ENCODE measurements around the gene PUSL1.

The PUSL1 gene

DNA sequence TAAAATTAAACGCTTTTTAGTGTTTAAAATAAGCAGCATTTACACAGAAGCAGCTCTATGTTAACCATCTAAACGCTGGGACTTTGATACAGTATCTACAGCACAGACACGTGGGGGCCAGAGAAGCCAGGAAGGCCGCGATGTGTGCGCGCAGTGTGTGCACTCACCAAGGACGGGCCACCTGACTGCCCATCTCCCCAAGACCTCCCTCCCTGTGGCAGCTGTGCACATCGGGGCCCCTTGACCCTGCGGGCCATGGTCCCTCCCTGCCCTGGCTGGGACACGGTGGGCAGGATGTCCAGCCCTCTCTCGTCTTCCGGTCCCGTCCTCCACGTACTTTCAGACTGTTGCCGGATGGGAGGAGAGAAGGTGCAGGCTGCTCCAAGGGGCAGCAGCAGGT, 26.9 kb downstream of the PUSL1 start:
- Histone ChIP-seq H3K4me3 (ENCODE audit: insufficient read length, low read depth) (no peak overlapping the region), H3K4me1 (ENCODE audit: insufficient read depth, insufficient read length) (peaks cover 1% of the 10 kb centered on the region), H3K27me3 (ENCODE audit: insufficient read depth, insufficient read length) (no peaks in the 10 kb centered on the region), H3K9me3 (ENCODE audit: insufficient read depth, low read length) (no peaks in the 10 kb centered on the region), H3K9ac (ENCODE audit: insufficient read length, low read depth) (no peak overlapping the region), H3K36me3 (ENCODE audit: insufficient read depth, insufficient read length, low read length) (peaks cover 37% of the 10 kb centered on the region)
- no peak for DNase-seq (ENCODE audit: low read depth, low spot score)
- no peak for TF ChIP-seq SUZ12 (IDR thresholded peaks at IDR 0.05; ENCODE audit: extremely low read depth, insufficient read depth, insufficient read length)
- no peak for TF ChIP-seq YY1 (IDR thresholded peaks at IDR 0.05; ENCODE audit: insufficient read depth, insufficient read length)
- no peak for TF ChIP-seq ZNF274 (IDR thresholded peaks at IDR 0.05; ENCODE audit: low read depth, low read length)

DNA sequence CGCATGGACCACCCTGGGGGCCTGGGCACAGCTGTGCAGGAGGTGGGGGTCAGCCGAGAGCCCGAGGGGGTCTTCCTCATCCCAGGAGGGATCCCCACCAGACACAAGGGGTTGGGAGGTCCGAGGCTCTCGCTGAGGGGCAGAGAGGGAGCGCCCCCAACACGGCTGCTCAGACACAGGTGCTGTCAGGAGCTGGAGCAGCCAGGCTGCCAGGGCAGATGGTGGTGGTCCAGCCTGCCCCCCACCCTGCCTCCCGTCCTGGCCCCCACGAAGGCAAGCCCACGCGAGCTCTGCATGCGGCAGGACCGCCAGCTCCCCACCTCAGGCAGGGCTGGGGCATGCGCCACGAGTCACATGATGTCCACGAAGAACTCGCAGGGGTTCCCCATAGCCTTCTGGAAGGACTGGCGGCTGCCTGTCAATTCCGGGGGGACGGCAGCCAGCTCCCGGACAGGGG, 27.4 kb downstream of the PUSL1 start:
- Histone ChIP-seq H3K4me1 (ENCODE audit: insufficient read depth, insufficient read length) (no peaks in the 10 kb centered on the region), H3K36me3 (ENCODE audit: insufficient read depth, insufficient read length, low read length) (peaks cover 43% of the 10 kb centered on the region), H3K9ac (ENCODE audit: insufficient read length, low read depth) (no peak overlapping the region), H3K4me3 (ENCODE audit: insufficient read length, low read depth) (no peak overlapping the region), H3K27me3 (ENCODE audit: insufficient read depth, insufficient read length) (no peaks in the 10 kb centered on the region), H3K9me3 (ENCODE audit: insufficient read depth, low read length) (no peaks in the 10 kb centered on the region)
- DNase-seq (ENCODE audit: low read depth, low spot score): no peak
- TF ChIP-seq YY1 (IDR thresholded peaks at IDR 0.05; ENCODE audit: insufficient read depth, insufficient read length): no peak
- TF ChIP-seq SUZ12 (IDR thresholded peaks at IDR 0.05; ENCODE audit: extremely low read depth, insufficient read depth, insufficient read length): no peak
- TF ChIP-seq ZNF274 (IDR thresholded peaks at IDR 0.05; ENCODE audit: low read depth, low read length): no peak

DNA sequence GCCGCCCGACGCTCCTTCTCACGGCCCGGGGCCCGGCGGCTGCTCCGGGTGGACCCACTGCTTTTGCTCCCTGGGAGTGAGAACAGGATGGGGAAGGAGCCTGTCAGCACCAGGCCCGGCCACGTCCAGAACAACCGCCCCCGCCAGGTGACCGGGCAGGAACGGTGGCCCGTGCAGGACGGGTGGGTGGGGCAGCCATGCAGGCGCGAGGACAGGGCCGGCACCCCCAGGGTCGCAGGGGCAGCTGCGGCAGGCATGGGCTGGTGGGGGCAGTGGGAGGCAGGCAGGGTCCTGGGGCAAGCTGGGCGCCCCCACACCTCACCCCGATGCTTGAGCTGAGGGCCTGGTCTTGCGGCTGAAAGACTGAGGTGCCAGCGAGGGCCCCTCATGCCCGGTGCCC, 28.0 kb downstream of the PUSL1 start:
- Histone ChIP-seq H3K9ac (ENCODE audit: insufficient read length, low read depth) (no peak overlapping the region), H3K27me3 (ENCODE audit: insufficient read depth, insufficient read length) (no peaks in the 10 kb centered on the region), H3K36me3 (ENCODE audit: insufficient read depth, insufficient read length, low read length) (peaks cover 49% of the 10 kb centered on the region), H3K4me1 (ENCODE audit: insufficient read depth, insufficient read length) (no peaks in the 10 kb centered on the region), H3K4me3 (ENCODE audit: insufficient read length, low read depth) (no peak overlapping the region), H3K9me3 (ENCODE audit: insufficient read depth, low read length) (no peaks in the 10 kb centered on the region)
- no peak for TF ChIP-seq SUZ12 (IDR thresholded peaks at IDR 0.05; ENCODE audit: extremely low read depth, insufficient read depth, insufficient read length)
- no peak for DNase-seq (ENCODE audit: low read depth, low spot score)

DNA sequence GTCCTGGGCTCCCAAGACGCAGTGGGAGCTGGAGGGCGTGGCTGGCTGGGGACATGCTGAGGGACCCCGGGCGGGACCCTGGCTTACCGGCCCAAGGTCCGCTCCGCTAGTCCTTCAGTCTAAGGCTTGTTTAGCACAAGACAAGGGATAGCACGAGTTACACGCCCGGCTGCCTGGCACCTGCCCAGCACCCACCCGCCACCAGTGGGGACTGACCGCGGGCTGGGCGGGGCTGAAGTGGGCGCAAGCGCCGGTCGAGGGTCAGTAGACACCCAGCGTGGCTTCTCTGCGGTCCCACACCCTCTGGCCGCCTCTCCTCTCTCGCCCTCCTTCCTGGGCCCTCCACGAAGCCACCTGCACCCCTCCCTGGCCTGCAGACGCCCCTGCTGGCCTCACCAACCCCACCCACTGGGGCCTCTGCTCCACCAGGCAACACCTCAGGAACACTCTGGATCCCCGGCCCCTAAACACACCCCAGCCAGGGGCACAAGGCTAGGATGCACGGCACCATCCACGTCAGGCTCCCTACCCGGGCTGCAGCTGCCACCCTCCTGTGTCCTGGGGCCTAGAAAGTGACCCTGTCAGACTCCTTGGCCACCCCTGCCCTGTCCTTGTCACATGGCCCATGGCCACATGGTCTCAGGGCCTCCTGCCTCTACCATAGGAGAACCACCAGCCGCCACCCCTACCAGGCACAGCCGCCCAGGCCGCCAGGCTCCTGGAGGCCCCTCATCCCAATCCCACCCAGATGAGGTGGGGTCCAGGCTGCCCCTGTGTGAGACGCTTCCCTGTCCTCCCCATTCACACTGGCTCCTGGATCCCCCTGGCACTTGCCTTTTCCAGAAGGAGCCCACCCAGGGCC, 28.8 kb downstream of the PUSL1 start:
- DNase-seq (ENCODE audit: low read depth, low spot score): no peak
- Histone ChIP-seq H3K9ac (ENCODE audit: insufficient read length, low read depth) (no peak overlapping the region), H3K27me3 (ENCODE audit: insufficient read depth, insufficient read length) (no peaks in the 10 kb centered on the region), H3K36me3 (ENCODE audit: insufficient read depth, insufficient read length, low read length) (peaks cover 56% of the 10 kb centered on the region), H3K4me1 (ENCODE audit: insufficient read depth, insufficient read length) (no peaks in the 10 kb centered on the region), H3K4me3 (ENCODE audit: insufficient read length, low read depth) (no peak overlapping the region), H3K9me3 (ENCODE audit: insufficient read depth, low read length) (no peaks in the 10 kb centered on the region)
- TF ChIP-seq SUZ12 (IDR thresholded peaks at IDR 0.05; ENCODE audit: extremely low read depth, insufficient read depth, insufficient read length): no peak
- no peak for TF ChIP-seq YY1 (IDR thresholded peaks at IDR 0.05; ENCODE audit: insufficient read depth, insufficient read length)
- no peak for TF ChIP-seq ZNF274 (IDR thresholded peaks at IDR 0.05; ENCODE audit: low read depth, low read length)

DNA sequence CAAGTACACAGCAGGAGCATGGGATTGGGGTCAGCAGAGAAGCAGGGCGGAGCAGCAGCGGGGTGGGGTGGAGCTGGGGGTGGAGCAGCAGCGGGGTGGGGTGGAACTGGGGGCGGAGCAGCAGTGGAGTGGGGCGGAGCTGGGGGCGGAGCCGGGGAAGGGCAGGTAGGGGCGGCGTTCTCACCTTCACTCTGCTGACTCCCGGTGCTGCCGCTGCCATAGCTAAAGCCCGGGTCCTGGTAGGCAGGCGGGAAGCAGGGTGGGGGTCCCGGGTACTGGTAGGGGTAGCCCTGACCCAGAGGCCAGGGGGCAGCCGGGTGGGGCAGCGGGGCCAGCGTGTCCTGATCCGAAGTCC, 29.4 kb downstream of the PUSL1 start:
- TF ChIP-seq YY1 (IDR thresholded peaks at IDR 0.05; ENCODE audit: insufficient read depth, insufficient read length) (no peak), ZNF274 (IDR thresholded peaks at IDR 0.05; ENCODE audit: low read depth, low read length) (no peak), SUZ12 (IDR thresholded peaks at IDR 0.05; ENCODE audit: extremely low read depth, insufficient read depth, insufficient read length) (no peak)

GRCh38 chr1:1338278-1338677, 29.9 kb downstream of the PUSL1 start:
- H3K9ac ChIP-seq (ENCODE audit: insufficient read length, low read depth): no peak overlapping the region
- no peak overlapping the region for H3K4me3 ChIP-seq (ENCODE audit: insufficient read length, low read depth)
- no peaks in the 10 kb centered on the region for H3K9me3 ChIP-seq (ENCODE audit: insufficient read depth, low read length)
- TF ChIP-seq SUZ12 (IDR thresholded peaks at IDR 0.05; ENCODE audit: extremely low read depth, insufficient read depth, insufficient read length) (no peak), ZNF274 (IDR thresholded peaks at IDR 0.05; ENCODE audit: low read depth, low read length) (no peak), YY1 (IDR thresholded peaks at IDR 0.05; ENCODE audit: insufficient read depth, insufficient read length) (no peak)
- H3K27me3 ChIP-seq (ENCODE audit: insufficient read depth, insufficient read length): no peaks in the 10 kb centered on the region
- H3K36me3 ChIP-seq (ENCODE audit: insufficient read depth, insufficient read length, low read length): peaks cover 57% of the 10 kb centered on the region
- DNase-seq (ENCODE audit: low read depth, low spot score): no peak
- no peaks in the 10 kb centered on the region for H3K4me1 ChIP-seq (ENCODE audit: insufficient read depth, insufficient read length)

More for the DNA sequence above, 29.4 kb downstream of the PUSL1 start:
- no peak for DNase-seq (ENCODE audit: low read depth, low spot score)
- Histone ChIP-seq H3K27me3 (ENCODE audit: insufficient read depth, insufficient read length) (no peaks in the 10 kb centered on the region), H3K9ac (ENCODE audit: insufficient read length, low read depth) (no peak overlapping the region), H3K4me3 (ENCODE audit: insufficient read length, low read depth) (no peak overlapping the region), H3K4me1 (ENCODE audit: insufficient read depth, insufficient read length) (no peaks in the 10 kb centered on the region), H3K9me3 (ENCODE audit: insufficient read depth, low read length) (no peaks in the 10 kb centered on the region), H3K36me3 (ENCODE audit: insufficient read depth, insufficient read length, low read length) (peaks cover 57% of the 10 kb centered on the region)

GRCh38 chr1:1340185-1340584, 31.8 kb downstream of the PUSL1 start:
- H3K36me3 ChIP-seq (ENCODE audit: insufficient read depth, insufficient read length, low read length): peaks cover 50% of the 10 kb centered on the region
- H3K27me3 ChIP-seq (ENCODE audit: insufficient read depth, insufficient read length): no peaks in the 10 kb centered on the region
- H3K4me3 ChIP-seq (ENCODE audit: insufficient read length, low read depth): no peak overlapping the region
- peaks cover 4% of the 10 kb centered on the region for H3K4me1 ChIP-seq (ENCODE audit: insufficient read depth, insufficient read length)
- no peak overlapping the region for H3K9ac ChIP-seq (ENCODE audit: insufficient read length, low read depth)
- no peak for DNase-seq (ENCODE audit: low read depth, low spot score)
- no peaks in the 10 kb centered on the region for H3K9me3 ChIP-seq (ENCODE audit: insufficient read depth, low read length)
- no peak for TF ChIP-seq ZNF274 (IDR thresholded peaks at IDR 0.05; ENCODE audit: low read depth, low read length)
- no peak for TF ChIP-seq YY1 (IDR thresholded peaks at IDR 0.05; ENCODE audit: insufficient read depth, insufficient read length)
- TF ChIP-seq SUZ12 (IDR thresholded peaks at IDR 0.05; ENCODE audit: extremely low read depth, insufficient read depth, insufficient read length): no peak
